NB4 (cell line): ENCODE results near the gene FANCC.

Source experiments
- CTCF ChIP-seq: IDR thresholded peaks from one replicate; pipeline ENCODE4 v1.5.1; 2012; ENCODE audit warnings: low read depth, low read length
- MAX ChIP-seq: IDR thresholded peaks from 2 replicates; pipeline ENCODE4 v1.6.1; 2011; ENCODE audit warnings: low read depth, low read length
- MYC ChIP-seq: IDR thresholded peaks from 2 replicates; pipeline ENCODE4 v1.6.1; 2011; ENCODE audit warnings: low read depth, low read length

- TF ChIP-seq MAX = no peak
- TF ChIP-seq MYC = no peak
- TF ChIP-seq CTCF = no peak
Measured at GRCh38 chr9:95313010-95313498, 4.5 kb downstream of the FANCC start.
